HG03139 (cell line): Measurements from ENCODE around the gene OR4K17.
"Not testable (repeated sequence)": the region's sequence is repeated elsewhere in the genome, so short reads cannot be mapped to it uniquely, and the experiment has no call there.

Experiments
- ATAC-seq: cut with Tn5 transposase; IDR thresholded peaks from one replicate; pipeline ENCODE4 v1.9.1; 2021; ENCODE audit not compliant: unreplicated experiment

The OR4K17 gene, protein sequence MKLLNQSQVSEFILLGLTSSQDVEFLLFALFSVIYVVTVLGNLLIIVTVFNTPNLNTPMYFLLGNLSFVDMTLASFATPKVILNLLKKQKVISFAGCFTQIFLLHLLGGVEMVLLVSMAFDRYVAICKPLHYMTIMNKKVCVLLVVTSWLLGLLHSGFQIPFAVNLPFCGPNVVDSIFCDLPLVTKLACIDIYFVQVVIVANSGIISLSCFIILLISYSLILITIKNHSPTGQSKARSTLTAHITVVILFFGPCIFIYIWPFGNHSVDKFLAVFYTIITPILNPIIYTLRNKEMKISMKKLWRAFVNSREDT

DNA sequence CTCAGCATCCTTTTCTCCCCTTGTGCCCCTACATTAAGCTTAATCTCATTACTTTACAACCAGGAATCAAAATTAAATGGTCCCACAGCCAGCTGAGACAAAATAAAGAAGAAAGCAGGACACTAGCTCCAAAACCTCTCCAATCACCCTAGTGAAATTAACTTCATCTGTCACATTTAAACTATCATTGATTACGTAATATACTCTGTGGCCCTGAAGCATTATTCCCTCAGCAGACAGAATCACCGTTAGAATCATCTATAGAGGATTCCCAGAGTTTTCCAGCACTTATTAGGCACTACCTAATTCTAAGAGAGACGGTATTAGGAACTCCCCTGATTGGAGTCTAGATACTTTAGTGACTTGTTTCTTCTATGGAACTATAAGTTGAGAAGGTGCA is at the start of gene OR4K17:
Gene OR4K17, plus strand, starts transcription at position 302 of the 400 bp plus-strand sequence. CDS start 6,761 bp downstream, outside the sequence.
- ATAC-seq = no peak

DNA sequence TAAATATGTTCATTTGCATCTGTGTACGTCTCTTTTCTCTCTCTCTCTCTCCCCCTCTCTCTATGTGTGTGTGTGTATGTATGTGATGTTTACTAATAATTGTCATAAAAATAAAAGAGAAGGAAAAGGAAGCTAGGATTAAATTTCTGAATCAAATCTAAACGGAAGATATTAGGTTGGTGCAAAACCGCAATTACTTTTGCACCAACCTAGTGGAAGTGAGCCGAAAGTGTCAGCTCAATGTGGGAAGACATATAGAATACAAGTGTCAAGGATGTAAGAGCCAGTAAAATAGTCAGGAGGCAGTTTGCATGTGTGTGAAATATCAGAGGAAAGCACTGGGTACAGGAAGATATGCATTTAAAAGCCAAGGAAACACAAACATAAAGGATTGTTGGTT is 18.5 kb upstream of the OR4K17 start:
- no peak for ATAC-seq

DNA sequence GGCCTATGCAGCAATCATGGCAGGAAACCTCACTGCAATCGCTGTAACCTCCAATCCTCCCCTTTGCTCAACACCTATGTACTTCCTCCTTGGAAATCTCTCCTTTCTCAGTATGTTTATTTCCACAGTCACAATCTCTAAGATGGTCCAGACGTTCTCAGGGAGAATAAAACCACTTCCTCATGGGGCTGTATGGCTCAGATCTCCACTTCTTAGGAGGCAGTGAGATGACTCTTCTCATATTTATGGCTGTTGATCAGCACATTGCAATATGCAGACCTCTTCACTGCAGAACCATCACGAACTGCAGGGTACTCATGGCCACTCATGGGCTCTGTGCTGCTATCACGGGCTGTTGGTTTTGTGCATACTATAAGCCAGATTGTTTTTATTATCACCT is 17.1 kb upstream of the OR4K17 start:
- ATAC-seq = no peak

DNA sequence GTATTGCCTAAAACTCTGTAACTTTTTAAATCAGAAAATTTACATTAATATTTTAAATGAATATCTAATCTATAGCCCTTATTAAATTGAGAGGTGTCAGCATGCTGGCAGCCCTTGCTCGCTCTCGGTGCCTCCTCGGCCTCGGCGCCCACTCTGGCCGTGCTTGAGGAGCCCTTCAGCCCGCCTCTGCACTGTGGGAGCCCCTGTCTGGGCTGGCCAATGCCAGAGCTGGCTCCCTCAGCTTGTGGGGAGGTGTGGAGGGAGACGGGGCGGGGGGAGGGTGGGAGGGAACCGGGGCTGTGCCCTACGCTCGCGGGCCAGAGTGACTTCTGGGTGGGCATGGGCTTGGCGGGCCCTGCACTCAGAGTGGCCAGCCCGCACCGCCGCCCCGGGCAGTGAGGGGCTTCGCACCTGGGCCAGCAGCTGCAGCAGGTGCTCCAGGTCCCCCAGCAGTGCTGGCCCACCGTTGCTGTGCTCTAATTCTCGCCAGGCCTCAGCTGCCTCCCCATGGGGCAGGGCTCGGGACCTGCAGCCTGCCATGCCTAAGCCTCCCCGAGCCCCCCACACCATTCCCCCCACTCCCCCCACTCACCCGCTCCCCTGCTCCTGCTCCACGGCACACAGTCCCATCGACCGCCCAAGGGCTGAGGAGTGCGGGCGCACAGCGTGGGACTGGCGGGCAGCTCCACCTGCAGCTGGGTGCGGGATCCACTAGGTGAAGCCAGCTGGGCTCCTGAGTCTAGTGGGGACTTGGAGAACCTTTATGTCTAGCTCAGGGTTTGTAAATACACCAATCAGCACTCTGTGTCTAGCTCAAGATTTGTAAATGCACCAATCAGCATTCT is 11.4 kb upstream of the OR4K17 start:
- ATAC-seq = not testable (repeated sequence)

DNA sequence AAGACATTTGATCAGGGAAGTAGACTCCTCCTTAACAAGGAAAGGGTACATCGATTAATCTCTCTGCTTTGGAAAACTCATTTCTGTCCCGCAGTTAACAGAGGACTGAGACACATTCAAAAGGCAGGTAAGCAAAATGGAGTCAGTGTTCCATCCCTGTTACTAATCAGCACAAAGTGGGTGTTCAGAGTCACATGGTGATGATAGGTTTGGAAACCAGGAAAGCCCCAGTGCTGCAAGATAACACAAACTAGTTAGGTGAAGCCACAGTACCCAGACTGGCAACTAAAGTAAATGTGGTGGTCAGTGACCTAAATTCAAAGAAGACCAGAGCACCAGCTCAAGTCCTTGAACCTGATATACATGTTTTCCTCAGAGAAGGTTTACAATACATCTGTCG is 1.8 kb downstream of the OR4K17 start:
- ATAC-seq = no peak

DNA sequence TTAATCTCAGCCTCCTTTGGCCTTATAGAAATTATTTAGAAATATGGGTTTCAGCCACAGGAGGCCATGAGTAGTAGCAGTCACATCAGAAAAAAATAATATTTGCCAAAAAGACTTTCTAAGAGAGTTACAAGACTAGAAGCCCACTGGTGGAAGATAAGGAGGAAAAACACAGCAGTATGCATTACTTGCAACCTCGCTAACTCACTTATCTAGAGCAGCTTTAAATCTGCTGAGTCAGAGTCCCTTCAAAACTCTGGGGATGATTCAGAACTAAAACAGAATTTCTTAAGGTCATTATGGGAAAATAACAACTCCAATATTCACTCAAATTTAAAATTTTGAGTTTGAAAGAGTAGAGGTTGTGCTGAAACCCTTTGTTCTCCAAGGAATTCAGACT is 6.2 kb downstream of the OR4K17 start:
- ATAC-seq = no peak

DNA sequence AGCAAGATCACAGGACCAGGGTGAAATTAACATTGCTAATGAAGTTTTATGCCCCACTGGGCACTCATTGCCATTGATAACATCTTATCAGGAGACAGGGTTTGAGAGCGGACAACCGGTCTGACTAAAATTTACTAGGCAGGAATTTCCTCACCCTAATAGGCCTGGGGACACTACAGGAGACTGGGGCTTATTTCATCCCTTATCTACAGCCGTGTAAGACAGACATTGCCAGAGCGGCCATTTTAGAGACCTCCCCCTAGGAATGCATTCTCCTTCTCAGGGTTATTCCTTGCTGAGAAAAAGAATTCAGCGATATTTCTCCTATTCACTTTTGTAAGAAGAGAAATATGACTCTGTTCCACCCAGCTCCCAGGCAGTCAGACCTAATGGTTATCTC is 8.3 kb downstream of the OR4K17 start:
- ATAC-seq = no peak

DNA sequence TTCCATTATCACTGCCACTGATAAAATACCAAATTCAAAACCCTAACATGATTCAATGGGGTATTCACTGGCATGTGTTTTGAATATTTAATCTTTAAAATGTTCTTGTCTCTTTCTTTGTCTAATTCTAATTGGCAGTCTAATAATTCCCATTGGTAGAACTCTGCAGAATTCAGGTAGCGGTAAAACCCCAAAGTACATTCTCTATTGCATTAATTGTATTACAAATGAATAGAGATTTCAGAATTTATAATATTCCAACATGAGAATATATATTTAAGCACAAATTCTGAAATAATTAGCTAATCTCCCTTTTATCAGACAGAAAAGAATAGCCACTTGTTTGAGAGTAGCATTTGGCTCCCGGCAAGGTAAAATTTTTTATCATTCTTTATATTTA is 28.0 kb downstream of the OR4K17 start, which contains the start of gene OR4N5:
Gene OR4N5, plus strand, starts transcription at position 301 of the 400 bp plus-strand sequence. CDS start 4,916 bp downstream, outside the sequence.
- no peak for ATAC-seq

DNA sequence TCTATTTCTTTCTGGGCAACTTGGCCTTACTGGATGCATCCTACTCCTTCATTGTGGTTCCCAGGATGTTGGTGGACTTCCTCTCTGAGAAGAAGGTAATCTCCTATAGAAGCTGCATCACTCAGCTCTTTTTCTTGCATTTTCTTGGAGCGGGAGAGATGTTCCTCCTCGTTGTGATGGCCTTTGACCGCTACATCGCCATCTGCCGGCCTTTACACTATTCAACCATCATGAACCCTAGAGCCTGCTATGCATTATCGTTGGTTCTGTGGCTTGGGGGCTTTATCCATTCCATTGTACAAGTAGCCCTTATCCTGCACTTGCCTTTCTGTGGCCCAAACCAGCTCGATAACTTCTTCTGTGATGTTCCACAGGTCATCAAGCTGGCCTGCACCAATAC is 33.4 kb downstream of the OR4K17 start:
- ATAC-seq = no peak

DNA sequence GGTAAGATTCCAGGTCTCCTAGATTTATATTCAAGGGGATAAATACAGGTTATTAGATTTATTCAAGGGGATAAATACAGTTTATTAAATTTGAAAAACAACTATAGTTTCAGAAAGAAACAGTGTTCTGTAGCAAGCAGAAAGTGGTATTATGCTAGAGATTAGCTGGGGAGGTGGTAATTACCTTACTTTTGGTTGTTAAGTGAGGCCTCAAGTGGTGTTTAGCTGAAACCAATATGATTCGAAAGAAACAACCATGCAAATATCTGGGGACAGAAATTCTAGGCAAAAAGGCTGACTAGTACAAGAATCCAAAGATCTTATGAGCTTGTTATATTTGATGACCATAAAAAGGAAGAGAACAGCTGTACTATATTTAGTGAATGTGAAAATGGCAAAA is 34.3 kb downstream of the OR4K17 start:
- no peak for ATAC-seq

DNA sequence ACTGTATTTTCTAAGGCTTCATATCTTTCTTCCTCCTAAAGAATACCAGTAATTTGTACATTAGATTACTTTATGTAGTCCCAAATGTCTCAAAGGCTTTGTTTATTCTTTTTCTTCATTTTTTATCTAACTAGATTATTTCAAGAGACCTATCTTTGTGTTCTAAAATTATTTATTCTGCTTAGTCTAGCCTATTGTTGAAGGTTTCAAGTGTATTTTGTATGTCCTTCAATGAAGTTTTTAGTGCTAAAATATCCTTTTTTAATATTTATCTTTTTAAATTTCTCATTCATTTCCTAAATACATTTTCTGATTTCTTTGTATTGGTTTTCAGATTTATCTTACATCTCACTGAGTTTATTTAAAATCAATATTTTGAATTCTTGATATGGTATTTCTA is 53.9 kb downstream of the OR4K17 start:
- ATAC-seq = no peak

DNA sequence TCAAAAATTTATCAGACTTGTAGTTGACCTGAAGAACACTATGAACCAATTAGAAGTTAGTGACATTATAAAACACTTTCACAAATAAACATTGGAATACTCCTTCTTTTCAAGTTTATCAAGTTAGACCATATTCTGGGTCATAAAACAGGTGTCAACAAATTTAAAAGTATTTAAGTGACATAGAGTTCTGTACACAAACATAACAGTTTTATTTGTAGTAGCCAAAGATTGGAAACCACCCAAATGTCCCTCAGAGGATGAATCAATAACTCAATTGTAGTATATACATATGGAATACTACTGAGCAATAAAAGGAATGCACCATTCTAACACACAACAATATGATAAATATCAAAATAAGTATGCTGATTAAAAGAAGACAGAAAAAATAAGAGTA is 56.6 kb downstream of the OR4K17 start:
- ATAC-seq = no peak

DNA sequence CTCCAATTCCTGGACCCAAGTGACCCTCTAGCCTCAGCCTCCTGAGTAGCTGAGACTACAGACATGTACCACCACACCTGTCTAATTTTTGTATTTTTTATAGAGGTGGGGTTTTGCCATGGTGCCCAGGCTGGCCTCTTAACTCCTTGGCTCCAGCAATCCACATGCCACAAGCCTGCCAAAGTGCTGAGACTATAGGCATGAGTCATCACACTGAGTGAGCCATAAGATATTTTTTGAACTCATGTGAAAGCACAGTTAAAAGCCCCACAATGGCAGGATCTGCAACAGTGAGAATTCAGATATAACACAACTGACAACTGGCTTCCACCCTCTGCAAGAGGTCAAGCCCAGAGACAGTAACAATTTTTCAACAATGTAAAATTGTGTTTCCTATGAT is 59.3 kb downstream of the OR4K17 start:
- not testable (repeated sequence) for ATAC-seq
